ENCODE data around the gene RWDD3.

DNA sequence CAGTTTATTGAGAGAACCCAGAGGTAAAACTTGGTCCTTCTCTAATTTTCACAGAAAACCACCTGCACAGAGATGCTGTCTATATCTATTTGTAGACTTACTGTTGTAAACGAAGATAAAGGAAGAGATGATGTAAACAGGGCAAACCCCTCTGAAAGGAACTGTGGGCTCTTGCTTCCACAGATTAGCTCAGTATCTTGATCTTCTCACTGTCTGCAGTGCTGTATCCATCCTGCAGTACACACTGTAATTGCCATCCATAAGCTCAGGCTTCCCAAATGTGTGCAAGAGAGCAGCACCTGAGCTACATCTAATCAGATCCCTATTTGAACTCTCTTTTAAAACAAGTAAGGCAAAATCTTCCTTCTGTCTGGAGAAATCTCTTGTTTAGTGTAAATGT lies 16.6 kb upstream of the RWDD3 start:
- TF ChIP-seq CTCF (IDR thresholded peaks at IDR 0.05; ENCODE audit: poor library complexity) (no peak), EZH2 (IDR thresholded peaks at IDR 0.05; ENCODE audit: borderline replicate concordance) (no peak)
